SK-N-SH (cell line): ENCODE results near the gene SHMT2.

Source experiments
- MXI1 ChIP-seq: IDR thresholded peaks from 2 replicates; pipeline ENCODE4 v1.6.1; 2012; ENCODE audit warnings: mild to moderate bottlenecking, low read depth, low read length, improper control_type of control experiment
- TF ChIP-seq, protein P1 (sequence below): fragments of 200-600 bp; sonication (generic); IDR thresholded peaks from 2 replicates; pipeline ENCODE4 v1.6.1; 2017; ENCODE audit warnings: antibody characterized with exemption, mild to moderate bottlenecking, moderate library complexity

DNA sequence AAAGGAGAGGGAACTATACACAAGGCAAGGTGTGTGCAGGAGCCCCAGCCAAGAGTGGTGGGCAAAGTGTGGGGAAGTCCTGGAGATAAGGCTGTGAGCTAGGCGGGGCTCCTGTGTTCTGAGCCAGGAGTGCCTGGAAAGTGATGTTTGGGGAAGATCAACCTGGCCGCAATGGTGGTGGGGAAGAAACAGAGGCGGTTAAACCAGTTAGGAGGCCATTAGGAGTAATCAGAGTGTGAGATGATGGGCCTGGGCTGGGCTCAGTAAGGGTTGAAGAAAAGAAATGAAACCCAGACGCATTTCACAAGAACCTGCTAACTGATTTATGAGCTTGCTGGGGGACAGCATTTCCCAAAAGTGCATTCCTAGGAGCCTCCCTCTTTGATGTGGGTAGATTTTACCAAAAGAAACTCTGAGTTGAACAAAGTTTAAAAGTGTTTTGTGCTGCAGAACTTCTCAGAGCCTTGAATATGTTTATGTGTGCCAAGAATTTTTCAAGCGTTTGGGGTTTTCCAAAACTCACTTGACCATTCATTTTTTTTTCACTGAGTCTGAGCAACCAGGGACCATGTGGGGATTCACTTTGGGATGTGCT, 47.9 kb upstream of the SHMT2 start:
- TF ChIP-seq, protein P1, sequence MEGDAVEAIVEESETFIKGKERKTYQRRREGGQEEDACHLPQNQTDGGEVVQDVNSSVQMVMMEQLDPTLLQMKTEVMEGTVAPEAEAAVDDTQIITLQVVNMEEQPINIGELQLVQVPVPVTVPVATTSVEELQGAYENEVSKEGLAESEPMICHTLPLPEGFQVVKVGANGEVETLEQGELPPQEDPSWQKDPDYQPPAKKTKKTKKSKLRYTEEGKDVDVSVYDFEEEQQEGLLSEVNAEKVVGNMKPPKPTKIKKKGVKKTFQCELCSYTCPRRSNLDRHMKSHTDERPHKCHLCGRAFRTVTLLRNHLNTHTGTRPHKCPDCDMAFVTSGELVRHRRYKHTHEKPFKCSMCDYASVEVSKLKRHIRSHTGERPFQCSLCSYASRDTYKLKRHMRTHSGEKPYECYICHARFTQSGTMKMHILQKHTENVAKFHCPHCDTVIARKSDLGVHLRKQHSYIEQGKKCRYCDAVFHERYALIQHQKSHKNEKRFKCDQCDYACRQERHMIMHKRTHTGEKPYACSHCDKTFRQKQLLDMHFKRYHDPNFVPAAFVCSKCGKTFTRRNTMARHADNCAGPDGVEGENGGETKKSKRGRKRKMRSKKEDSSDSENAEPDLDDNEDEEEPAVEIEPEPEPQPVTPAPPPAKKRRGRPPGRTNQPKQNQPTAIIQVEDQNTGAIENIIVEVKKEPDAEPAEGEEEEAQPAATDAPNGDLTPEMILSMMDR, result no peak
- no peak for TF ChIP-seq MXI1
